HL-60 (cell line): ENCODE measurements around the gene LAMA5.

Experiments used
- DNase-seq, 2 experiments: peaks; one replicate each; pipeline ENCODE4 v3.0.0-alpha.2; 2010 to 2020; ENCODE audit warnings: low read depth in 1 of 2, low spot score in 1 of 2
- H3K27ac ChIP-seq: fragments of 250-450 bp; sonication (Bioruptor Pico); replicated peaks from 2 replicates; pipeline ENCODE4 v1.5.1; 2020; ENCODE audit warnings: mild to moderate bottlenecking, moderate library complexity
- H3K27me3 ChIP-seq: fragments of 250-450 bp; sonication (Bioruptor Pico); 2 replicates; pipeline ENCODE4 v1.5.1; 2021; ENCODE audit warnings: mild to moderate bottlenecking, moderate library complexity; ENCODE audit not compliant: insufficient read depth, poor library complexity, severe bottlenecking
- H3K4me3 ChIP-seq: replicated peaks from 2 replicates; pipeline ENCODE4 v1.5.1; 2011; ENCODE audit warnings: mild to moderate bottlenecking, control low read depth, low read length; ENCODE audit not compliant: insufficient read depth
- CTCF ChIP-seq: IDR thresholded peaks from one replicate; pipeline ENCODE4 v1.5.1; 2011; ENCODE audit warnings: low read length, control low read depth, inconsistent platforms; ENCODE audit not compliant: insufficient read depth
- GABPA ChIP-seq: IDR thresholded peaks from 2 replicates; pipeline ENCODE4 v1.6.1; 2012; ENCODE audit warnings: low read depth
- POLR2AphosphoS5 ChIP-seq: IDR thresholded peaks from 2 replicates; pipeline ENCODE4 v1.6.1; 2012; ENCODE audit warnings: low read depth
- REST ChIP-seq: IDR thresholded peaks from 2 replicates; pipeline ENCODE4 v1.6.1; 2012; ENCODE audit warnings: low read depth; ENCODE audit not compliant: insufficient replicate concordance
- SPI1 ChIP-seq: IDR thresholded peaks from 2 replicates; pipeline ENCODE4 v1.6.1; 2012; ENCODE audit warnings: low read depth, mild to moderate bottlenecking, borderline replicate concordance

LAMA5 gene

DNA sequence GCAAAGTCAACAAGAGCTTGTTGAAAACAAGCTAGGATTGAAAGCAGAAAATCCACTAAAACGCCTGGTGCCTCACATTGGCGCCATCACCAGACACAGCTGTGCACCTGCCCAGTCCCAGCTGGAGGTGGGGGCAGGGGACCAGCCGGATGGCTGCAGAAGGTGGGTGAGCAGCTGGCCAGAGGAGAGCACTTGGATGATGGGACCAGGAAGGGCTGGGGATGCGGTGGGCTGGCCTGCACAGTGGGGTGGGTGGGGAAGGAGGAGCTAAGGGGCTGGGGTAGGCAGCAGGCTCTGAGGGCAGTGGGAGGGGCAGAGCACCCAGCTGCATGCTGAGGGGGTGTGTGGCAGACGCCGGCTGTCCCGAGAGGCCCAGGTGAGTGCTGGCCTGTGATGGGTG is 32.9 kb upstream of the LAMA5 start:
- no peak for DNase-seq
- H3K27ac ChIP-seq, result no peak overlapping the region
- H3K4me3 ChIP-seq, result no peak overlapping the region
- no peak for TF ChIP-seq REST
- no peak for TF ChIP-seq SPI1
- TF ChIP-seq CTCF, result no peak
- no peak for TF ChIP-seq POLR2AphosphoS5
- no peaks in the 10 kb centered on the region for H3K27me3 ChIP-seq

GRCh38 chr20:62398120-62398821 is 31.2 kb upstream of the LAMA5 start:
- TF ChIP-seq GABPA, result no peak
- no peak for TF ChIP-seq POLR2AphosphoS5
- no peak for TF ChIP-seq SPI1
- no peak for DNase-seq
- no peaks in the 10 kb centered on the region for H3K27me3 ChIP-seq

GRCh38 chr20:62396367-62397239 is 29.5 kb upstream of the LAMA5 start:
- Histone ChIP-seq H3K4me3 (no peak overlapping the region), H3K27ac (no peak overlapping the region), H3K27me3 (no peaks in the 10 kb centered on the region)
- DNase-seq, result no peak
- TF ChIP-seq SPI1 (no peak), GABPA (no peak)

More at GRCh38 chr20:62398120-62398821, 31.2 kb upstream of the LAMA5 start:
- H3K4me3 ChIP-seq, result no peak overlapping the region
- H3K27ac ChIP-seq, result no peak overlapping the region

DNA sequence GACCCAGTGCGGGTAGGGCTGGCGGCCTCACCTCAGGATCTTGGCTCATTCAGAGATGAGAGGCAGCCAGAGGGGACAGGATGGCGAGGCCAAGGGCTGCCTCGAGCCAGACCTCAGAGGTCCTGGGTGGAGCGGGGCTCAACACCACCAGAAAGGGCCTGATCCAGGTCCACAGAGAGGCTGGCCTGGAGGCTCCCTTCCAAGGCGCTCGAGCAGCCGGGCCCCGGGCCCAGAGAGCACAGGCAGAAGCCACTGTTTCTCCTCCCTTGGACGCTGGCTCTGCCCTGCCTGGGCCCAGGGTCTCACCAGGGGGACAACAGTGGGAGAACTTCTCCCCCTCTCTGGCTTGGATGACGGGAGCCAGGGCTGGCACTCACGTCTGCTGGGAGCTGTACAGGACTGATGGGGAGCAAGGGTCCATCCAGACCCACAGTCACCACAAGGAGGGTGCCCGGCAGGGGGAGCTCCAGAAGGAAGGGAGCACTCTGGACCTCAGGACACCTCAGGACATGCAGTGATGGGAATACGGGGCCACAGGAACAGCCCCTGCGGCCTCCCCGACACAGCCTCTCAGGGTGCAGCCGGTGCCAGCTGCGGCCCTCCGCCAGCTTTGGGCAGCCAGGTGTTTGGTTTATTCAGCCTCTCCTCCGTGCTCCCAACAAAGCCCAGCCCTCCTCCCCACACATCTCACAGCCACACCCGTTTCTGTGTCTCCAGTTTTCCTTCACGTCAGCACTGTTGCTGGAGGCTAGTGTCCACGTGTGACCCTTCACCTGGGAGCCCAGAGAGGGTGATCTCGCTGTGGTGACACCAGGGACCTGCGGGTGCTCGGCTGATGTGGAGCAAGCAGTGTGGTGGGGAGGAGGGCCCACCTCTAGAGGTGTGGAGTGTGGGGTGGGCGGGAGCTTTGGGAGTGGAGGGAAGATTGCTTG is 28.5 kb upstream of the LAMA5 start:
- no peaks in the 10 kb centered on the region for H3K27me3 ChIP-seq
- TF ChIP-seq GABPA (no peak), CTCF (peak; percentile 11)
- no peak overlapping the region for H3K27ac ChIP-seq
- no peak for DNase-seq
- no peak overlapping the region for H3K4me3 ChIP-seq
